Omental fat pad (tissue), 4 donors: ENCODE measurements around the gene ACOT7. TPM values are rescaled to one million over a fixed set of nuclear protein-coding genes. Genes with fewer than 3 reads are reported as not detected.

Experiments
- ATAC-seq: fragments of 150-250 bp; one replicate; pipeline ENCODE4 v1.9.1; 2016; ENCODE audit warnings: mild to moderate bottlenecking, moderate library complexity; ENCODE audit not compliant: low FRiP score
- DNase-seq: peaks from one replicate; pipeline ENCODE4 v3.0.0-alpha.2; 2019; ENCODE audit warnings: low spot score
- CTCF ChIP-seq, 3 donors: fragments of 450-650 bp; IDR thresholded peaks; one replicate each; pipeline ENCODE4 v1.5.1; 2016 to 2017; ENCODE audit warnings: antibody characterized with exemption in 3 of 3, mild to moderate bottlenecking in 3 of 3, moderate library complexity in 2 of 3
- total RNA-seq, 4 donors: library from RNA; depleted of rRNA; stranded (reverse); fragments of >200 nt; gene quantifications; one replicate each; pipeline ENCODE4 v1.1.0, GENCODE V29; 2016

Gene ACOT7
- total RNA-seq, 4 donors from 2014 or later = 7.4 to 16.7 (median 9.2) TPM

GRCh38 chr1:6345460-6345859 lies 48.1 kb downstream of the ACOT7 start:
- TF ChIP-seq CTCF (IDR thresholded peaks at IDR 0.05) = no peak
- no peak for DNase-seq
- ATAC-seq = no peak

- no peak for TF ChIP-seq CTCF (IDR thresholded peaks at IDR 0.05)
- ATAC-seq (no peak), DNase-seq (no peak)
These were observed 48.6 kb downstream of the ACOT7 start for GRCh38 chr1:6345009-6345408.

- peak; percentile 62 for DNase-seq
- TF ChIP-seq CTCF (IDR thresholded peaks at IDR 0.05) = peak in 1 of 3 donors; percentile 67
- peak; percentile 85 for ATAC-seq
These were observed 49.8 kb downstream of the ACOT7 start for GRCh38 chr1:6343506-6344405.

- ATAC-seq (no peak), DNase-seq (no peak)
- no peak for TF ChIP-seq CTCF (IDR thresholded peaks at IDR 0.05)
These were observed 51.5 kb downstream of the ACOT7 start for GRCh38 chr1:6342056-6342455.

- DNase-seq (no peak), ATAC-seq (no peak)
- no peak for TF ChIP-seq CTCF (IDR thresholded peaks at IDR 0.05)
These were observed 54.9 kb downstream of the ACOT7 start for GRCh38 chr1:6338695-6339094.

- DNase-seq (no peak), ATAC-seq (no peak)
- no peak for TF ChIP-seq CTCF (IDR thresholded peaks at IDR 0.05)
These were observed 56.6 kb downstream of the ACOT7 start for GRCh38 chr1:6336776-6337622.
